ENCODE results near the gene MUS81. TPM values are rescaled to one million over a fixed set of nuclear protein-coding genes. Genes with fewer than 3 reads are reported as not detected.

Gene MUS81
- total and polyA plus RNA-seq, 9 of the 15 experiments (the other 6 are each of a cell fraction or from before 2014, with no cell fraction given), result 13.4 to 118 (median 53.7) TPM

DNA sequence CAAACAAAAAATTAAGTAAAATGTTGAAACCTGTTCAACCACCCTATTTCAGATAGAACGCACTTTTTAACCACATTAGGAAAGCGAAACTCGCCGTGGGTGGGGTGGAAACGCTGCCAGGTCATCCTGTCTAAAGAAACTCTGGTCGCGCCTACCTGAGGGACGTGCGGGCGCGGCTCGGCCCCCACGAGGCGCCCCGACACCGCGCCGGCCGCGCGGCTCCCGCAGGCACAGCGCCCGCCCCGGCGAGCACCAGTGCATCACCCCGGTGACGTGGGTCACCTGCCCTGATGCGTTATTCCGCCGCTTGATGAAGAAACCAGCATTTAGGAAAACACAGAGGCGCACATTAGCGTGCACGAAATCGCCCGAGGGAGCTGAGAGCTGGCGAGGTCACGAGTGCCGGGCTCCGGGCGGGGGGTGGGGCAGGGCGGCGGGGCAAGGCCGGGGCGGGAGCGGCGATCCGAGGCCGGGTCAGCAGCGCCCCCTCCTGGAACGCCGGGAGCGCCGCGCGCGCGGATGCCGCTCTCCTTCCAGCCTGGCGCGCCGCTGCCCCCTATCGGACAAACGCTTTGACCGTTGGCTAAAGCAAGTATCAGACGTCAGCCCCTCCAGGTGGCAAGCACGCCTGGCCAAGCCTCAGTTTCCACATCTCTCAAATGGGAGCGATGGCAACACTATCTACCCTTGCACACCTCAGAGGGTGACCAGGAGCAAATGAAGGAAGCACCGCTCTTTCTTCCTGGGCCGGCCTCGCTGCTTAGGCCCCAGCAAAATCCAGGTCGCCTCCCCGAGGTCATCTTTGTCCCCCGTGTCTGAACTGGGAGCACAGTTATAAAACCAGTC, 42.2 kb upstream of the MUS81 start (continued):
- TF ChIP-seq, protein P1, sequence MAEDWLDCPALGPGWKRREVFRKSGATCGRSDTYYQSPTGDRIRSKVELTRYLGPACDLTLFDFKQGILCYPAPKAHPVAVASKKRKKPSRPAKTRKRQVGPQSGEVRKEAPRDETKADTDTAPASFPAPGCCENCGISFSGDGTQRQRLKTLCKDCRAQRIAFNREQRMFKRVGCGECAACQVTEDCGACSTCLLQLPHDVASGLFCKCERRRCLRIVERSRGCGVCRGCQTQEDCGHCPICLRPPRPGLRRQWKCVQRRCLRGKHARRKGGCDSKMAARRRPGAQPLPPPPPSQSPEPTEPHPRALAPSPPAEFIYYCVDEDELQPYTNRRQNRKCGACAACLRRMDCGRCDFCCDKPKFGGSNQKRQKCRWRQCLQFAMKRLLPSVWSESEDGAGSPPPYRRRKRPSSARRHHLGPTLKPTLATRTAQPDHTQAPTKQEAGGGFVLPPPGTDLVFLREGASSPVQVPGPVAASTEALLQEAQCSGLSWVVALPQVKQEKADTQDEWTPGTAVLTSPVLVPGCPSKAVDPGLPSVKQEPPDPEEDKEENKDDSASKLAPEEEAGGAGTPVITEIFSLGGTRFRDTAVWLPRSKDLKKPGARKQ (CRISPR knock-in tag; IDR thresholded peaks at IDR 0.05), result no peak
- no peak for TF ChIP-seq PRPF4 (IDR thresholded peaks at IDR 0.05; ENCODE audit: insufficient read depth, low read depth, low read length, poor library complexity, severe bottlenecking)
- TF ChIP-seq ELF2 (CRISPR knock-in tag; IDR thresholded peaks at IDR 0.05), result no peak
- TF ChIP-seq ZNF133 (CRISPR knock-in tag; IDR thresholded peaks at IDR 0.05), result no peak
- TF ChIP-seq, protein P2, sequence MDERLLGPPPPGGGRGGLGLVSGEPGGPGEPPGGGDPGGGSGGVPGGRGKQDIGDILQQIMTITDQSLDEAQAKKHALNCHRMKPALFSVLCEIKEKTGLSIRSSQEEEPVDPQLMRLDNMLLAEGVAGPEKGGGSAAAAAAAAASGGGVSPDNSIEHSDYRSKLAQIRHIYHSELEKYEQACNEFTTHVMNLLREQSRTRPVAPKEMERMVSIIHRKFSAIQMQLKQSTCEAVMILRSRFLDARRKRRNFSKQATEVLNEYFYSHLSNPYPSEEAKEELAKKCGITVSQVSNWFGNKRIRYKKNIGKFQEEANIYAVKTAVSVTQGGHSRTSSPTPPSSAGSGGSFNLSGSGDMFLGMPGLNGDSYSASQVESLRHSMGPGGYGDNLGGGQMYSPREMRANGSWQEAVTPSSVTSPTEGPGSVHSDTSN (CRISPR knock-in tag; IDR thresholded peaks at IDR 0.05; ENCODE audit: low read depth), result no peak
- TF ChIP-seq, protein P2 (tag; conservative IDR thresholded peaks at IDR 0.05; ENCODE audit: low read depth), result no peak
- no peak for TF ChIP-seq ZNF79 (CRISPR knock-in tag; IDR thresholded peaks at IDR 0.05; ENCODE audit: low read depth)
- peak in 1 of 2 experiments; percentile 63; a peak in 1 of 4 replicates for TF ChIP-seq TEAD1 (CRISPR knock-in tag; IDR thresholded peaks at IDR 0.05)
- TF ChIP-seq NFIC (IDR thresholded peaks at IDR 0.05), result peak; percentile 33; the same call in 1 of the 2 replicates
- TF ChIP-seq, protein P3, sequence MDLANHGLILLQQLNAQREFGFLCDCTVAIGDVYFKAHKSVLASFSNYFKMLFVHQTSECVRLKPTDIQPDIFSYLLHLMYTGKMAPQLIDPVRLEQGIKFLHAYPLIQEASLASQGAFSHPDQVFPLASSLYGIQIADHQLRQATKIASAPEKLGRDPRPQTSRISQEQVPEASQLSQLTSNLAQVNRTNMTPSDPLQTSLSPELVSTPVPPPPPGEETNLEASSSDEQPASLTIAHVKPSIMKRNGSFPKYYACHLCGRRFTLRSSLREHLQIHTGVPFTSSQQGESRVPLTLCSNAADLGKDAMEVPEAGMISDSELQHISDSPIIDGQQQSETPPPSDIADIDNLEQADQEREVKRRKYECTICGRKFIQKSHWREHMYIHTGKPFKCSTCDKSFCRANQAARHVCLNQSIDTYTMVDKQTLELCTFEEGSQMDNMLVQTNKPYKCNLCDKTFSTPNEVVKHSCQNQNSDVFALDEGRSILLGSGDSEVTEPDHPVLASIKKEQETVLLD (IDR thresholded peaks at IDR 0.05), result no peak
- TF ChIP-seq, protein P4, sequence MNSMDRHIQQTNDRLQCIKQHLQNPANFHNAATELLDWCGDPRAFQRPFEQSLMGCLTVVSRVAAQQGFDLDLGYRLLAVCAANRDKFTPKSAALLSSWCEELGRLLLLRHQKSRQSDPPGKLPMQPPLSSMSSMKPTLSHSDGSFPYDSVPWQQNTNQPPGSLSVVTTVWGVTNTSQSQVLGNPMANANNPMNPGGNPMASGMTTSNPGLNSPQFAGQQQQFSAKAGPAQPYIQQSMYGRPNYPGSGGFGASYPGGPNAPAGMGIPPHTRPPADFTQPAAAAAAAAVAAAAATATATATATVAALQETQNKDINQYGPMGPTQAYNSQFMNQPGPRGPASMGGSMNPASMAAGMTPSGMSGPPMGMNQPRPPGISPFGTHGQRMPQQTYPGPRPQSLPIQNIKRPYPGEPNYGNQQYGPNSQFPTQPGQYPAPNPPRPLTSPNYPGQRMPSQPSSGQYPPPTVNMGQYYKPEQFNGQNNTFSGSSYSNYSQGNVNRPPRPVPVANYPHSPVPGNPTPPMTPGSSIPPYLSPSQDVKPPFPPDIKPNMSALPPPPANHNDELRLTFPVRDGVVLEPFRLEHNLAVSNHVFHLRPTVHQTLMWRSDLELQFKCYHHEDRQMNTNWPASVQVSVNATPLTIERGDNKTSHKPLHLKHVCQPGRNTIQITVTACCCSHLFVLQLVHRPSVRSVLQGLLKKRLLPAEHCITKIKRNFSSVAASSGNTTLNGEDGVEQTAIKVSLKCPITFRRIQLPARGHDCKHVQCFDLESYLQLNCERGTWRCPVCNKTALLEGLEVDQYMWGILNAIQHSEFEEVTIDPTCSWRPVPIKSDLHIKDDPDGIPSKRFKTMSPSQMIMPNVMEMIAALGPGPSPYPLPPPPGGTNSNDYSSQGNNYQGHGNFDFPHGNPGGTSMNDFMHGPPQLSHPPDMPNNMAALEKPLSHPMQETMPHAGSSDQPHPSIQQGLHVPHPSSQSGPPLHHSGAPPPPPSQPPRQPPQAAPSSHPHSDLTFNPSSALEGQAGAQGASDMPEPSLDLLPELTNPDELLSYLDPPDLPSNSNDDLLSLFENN (IDR thresholded peaks at IDR 0.05; ENCODE audit: low read depth in 2 of 2, low read length in 2 of 2), result no peak
- no peak for TF ChIP-seq SREBF1 (IDR thresholded peaks at IDR 0.05; ENCODE audit: borderline replicate concordance, low read depth, low read length)
- no peak for TF ChIP-seq TARDBP (IDR thresholded peaks at IDR 0.05)
- TF ChIP-seq TBL1XR1 (IDR thresholded peaks at IDR 0.05; ENCODE audit: low read length in 2 of 2), result no peak
- no peak for TF ChIP-seq ETS2 (tag; IDR thresholded peaks at IDR 0.05; ENCODE audit: borderline replicate concordance, poor library complexity, severe bottlenecking)
- TF ChIP-seq, protein P5, sequence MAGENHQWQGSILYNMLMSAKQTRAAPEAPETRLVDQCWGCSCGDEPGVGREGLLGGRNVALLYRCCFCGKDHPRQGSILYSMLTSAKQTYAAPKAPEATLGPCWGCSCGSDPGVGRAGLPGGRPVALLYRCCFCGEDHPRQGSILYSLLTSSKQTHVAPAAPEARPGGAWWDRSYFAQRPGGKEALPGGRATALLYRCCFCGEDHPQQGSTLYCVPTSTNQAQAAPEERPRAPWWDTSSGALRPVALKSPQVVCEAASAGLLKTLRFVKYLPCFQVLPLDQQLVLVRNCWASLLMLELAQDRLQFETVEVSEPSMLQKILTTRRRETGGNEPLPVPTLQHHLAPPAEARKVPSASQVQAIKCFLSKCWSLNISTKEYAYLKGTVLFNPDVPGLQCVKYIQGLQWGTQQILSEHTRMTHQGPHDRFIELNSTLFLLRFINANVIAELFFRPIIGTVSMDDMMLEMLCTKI (IDR thresholded peaks at IDR 0.05; ENCODE audit: partially characterized antibody), result no peak
